Measurements from ENCODE around the gene MAPT.
"Not testable (repeated sequence)": the region's sequence is repeated elsewhere in the genome, so short reads cannot be mapped to it uniquely, and the experiment has no call there.

Gene MAPT

DNA sequence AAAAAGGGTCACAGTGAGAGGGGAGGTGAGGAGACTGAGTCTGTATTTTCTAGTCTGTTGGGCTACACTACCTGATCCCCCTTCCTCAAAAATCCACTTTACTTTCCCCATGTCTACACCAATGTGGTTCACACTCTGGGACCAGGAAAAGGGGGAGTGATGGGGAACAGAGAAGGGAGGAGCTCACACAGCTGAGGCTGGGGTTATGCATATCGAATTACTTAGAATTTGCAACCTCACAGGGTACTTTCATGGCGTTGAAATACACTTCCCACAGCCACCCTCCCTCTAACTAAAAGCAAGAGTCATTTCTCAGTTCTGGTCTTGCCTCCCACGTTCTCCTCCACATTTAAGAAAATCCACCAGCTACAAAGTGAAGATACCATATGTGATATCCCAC, 14.1 kb downstream of the MAPT start:
- no peak for DNase-seq (ENCODE audit: low read depth in 1 of 2, low spot score in 1 of 2)
- in situ Hi-C loops (cut with HindIII; ENCODE audit: low pct_unique_long_range_greater_than_20kb, low sequenced_read_pairs): no loop called here
- no peak for TF ChIP-seq JUND (IDR thresholded peaks at IDR 0.05; ENCODE audit: low read depth)

DNA sequence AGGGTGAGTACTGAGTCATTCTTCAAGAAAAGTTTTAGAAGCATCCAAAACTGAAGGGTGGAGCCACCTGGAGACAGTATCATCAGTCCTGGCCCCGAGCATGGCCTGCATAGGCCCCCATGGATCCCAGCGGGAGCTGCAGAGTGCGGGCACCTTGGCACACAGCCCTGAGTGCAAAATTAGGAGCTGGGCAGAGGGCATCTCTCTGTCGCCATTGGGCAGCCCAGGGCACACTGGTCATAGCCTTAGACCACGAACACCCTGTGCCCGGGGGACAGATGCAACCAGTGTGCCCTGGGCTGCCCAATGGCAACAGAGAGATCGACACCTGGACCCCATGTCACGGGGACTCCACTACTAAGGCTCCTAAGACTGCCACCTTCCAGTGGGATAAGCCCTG, 14.6 kb downstream of the MAPT start:
- in situ Hi-C loops (cut with HindIII; ENCODE audit: low pct_unique_long_range_greater_than_20kb, low sequenced_read_pairs): no loop called here
- no peak for TF ChIP-seq JUND (IDR thresholded peaks at IDR 0.05; ENCODE audit: low read depth)
- no peak for DNase-seq (ENCODE audit: low read depth in 1 of 2, low spot score in 1 of 2)

- in situ Hi-C loops (cut with HindIII; ENCODE audit: low pct_unique_long_range_greater_than_20kb, low sequenced_read_pairs): no loop called here
- DNase-seq (ENCODE audit: low read depth in 1 of 2, low spot score in 1 of 2): no peak
- no peak for TF ChIP-seq JUND (IDR thresholded peaks at IDR 0.05; ENCODE audit: low read depth)
Observed at GRCh38 chr17:45910667-45911066, 16.3 kb downstream of the MAPT start.

GRCh38 chr17:45912319-45912718, 18.0 kb downstream of the MAPT start:
- TF ChIP-seq JUND (IDR thresholded peaks at IDR 0.05; ENCODE audit: low read depth): no peak
- in situ Hi-C loops (cut with HindIII; ENCODE audit: low pct_unique_long_range_greater_than_20kb, low sequenced_read_pairs): no loop called here

GRCh38 chr17:45913030-45913429, 18.7 kb downstream of the MAPT start:
- in situ Hi-C loops (cut with HindIII; ENCODE audit: low pct_unique_long_range_greater_than_20kb, low sequenced_read_pairs); DNase-seq (ENCODE audit: low read depth in 1 of 2, low spot score in 1 of 2): not testable (repeated sequence)

More at GRCh38 chr17:45912319-45912718, 18.0 kb downstream of the MAPT start:
- DNase-seq (ENCODE audit: low read depth in 1 of 2, low spot score in 1 of 2): no peak

GRCh38 chr17:45914047-45914717, 19.8 kb downstream of the MAPT start:
- no peak for DNase-seq (ENCODE audit: low read depth in 1 of 2, low spot score in 1 of 2)
- in situ Hi-C loops (cut with HindIII; ENCODE audit: low pct_unique_long_range_greater_than_20kb, low sequenced_read_pairs): no loop called here
- no peak for TF ChIP-seq JUND (IDR thresholded peaks at IDR 0.05; ENCODE audit: low read depth)

DNA sequence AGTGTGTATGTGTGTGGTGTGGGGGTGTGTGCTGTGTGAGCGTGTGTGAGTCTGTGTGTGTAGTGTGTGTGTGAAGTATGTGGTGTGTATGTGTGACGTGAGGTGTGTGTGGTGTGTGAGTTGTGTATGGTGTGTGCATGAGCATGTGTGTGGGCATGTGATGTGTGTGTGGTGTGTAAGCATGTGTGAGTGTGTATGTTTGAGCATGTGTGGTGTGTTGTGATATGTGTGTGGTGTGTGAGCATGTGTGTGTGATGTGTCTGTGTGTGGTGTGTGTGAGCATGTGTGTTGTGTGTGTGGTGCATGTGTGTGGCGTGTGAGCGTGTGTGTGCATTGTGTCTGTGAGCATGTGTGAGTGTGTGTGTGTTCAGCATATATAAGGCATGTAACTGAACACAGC, 20.9 kb downstream of the MAPT start:
- in situ Hi-C loops (cut with HindIII; ENCODE audit: low pct_unique_long_range_greater_than_20kb, low sequenced_read_pairs): no loop called here
- no peak for DNase-seq (ENCODE audit: low read depth in 1 of 2, low spot score in 1 of 2)
- TF ChIP-seq JUND (IDR thresholded peaks at IDR 0.05; ENCODE audit: low read depth): no peak

- in situ Hi-C loops (cut with HindIII; ENCODE audit: low pct_unique_long_range_greater_than_20kb, low sequenced_read_pairs): no loop called here
- TF ChIP-seq JUND (IDR thresholded peaks at IDR 0.05; ENCODE audit: low read depth): no peak
- no peak for DNase-seq (ENCODE audit: low read depth in 1 of 2, low spot score in 1 of 2)
Observed at GRCh38 chr17:45917081-45917480, 22.7 kb downstream of the MAPT start.

- in situ Hi-C loops (cut with HindIII; ENCODE audit: low pct_unique_long_range_greater_than_20kb, low sequenced_read_pairs): no loop called here
- no peak for TF ChIP-seq JUND (IDR thresholded peaks at IDR 0.05; ENCODE audit: low read depth)
- DNase-seq (ENCODE audit: low read depth in 1 of 2, low spot score in 1 of 2): no peak
Observed at GRCh38 chr17:45918241-45918745, 23.9 kb downstream of the MAPT start.

GRCh38 chr17:45919136-45919535, 24.8 kb downstream of the MAPT start:
- DNase-seq (ENCODE audit: low read depth in 1 of 2, low spot score in 1 of 2): no peak
- in situ Hi-C loops (cut with HindIII; ENCODE audit: low pct_unique_long_range_greater_than_20kb, low sequenced_read_pairs): no loop called here
- no peak for TF ChIP-seq JUND (IDR thresholded peaks at IDR 0.05; ENCODE audit: low read depth)

DNA sequence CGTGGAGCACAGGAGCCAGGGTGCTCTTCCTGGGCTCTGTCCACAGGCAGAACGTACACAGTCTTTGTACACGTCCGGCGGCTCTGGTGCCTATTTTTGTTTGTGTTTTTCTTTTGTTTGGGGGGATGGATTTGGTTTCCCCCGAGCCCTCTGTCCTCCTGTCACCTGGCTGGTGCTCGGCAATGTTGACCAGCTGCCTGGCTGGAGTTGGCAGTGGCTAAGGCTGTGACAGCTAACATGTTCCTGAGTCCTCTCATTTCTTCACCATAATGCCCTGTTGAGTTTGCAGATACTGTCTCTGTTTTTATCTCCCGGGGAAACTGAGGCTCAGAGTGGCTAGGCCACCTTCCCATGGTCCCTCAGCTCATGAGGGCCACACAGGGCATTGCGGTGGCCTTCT, 25.7 kb downstream of the MAPT start:
- no peak for TF ChIP-seq JUND (IDR thresholded peaks at IDR 0.05; ENCODE audit: low read depth)
- DNase-seq (ENCODE audit: low read depth in 1 of 2, low spot score in 1 of 2): no peak
- in situ Hi-C loops (cut with HindIII; ENCODE audit: low pct_unique_long_range_greater_than_20kb, low sequenced_read_pairs): no loop called here

DNA sequence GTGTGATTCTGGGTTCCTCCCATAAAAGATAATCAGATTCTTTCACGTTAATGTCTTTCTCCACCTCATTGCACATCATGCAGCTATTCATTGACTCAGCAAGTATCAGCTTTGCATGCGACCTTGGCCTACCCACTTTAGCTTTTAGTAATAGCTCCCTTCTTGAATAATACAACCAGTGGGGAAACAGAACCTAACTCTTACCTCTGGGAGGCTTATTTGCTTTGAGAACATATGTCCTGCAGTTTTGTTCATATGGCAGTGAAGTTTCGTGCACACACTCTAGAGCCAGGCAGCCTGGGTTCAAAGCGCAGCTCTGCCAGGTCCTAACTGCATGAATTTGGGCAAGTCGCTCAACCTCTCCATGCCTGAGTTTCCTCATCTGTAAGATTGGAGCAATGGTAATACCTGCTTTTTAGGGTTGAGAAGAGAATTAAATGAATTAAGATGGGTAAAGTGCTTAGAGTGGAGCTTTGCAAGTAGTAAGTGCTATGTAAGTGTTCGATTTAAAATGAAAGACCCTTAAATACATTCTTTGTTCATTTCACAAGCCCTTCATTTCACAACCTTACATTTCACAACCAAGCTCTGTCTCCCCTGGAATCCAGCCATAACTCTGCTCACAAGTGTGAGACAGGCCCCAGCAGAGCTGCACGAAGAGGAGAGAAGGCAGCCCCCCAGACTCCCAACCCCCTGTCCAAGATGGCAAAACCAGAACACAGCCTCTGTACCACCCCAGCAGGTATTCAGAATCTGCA, 29.3 kb downstream of the MAPT start:
- no peak for DNase-seq (ENCODE audit: low read depth in 1 of 2, low spot score in 1 of 2)
- in situ Hi-C loops (cut with HindIII; ENCODE audit: low pct_unique_long_range_greater_than_20kb, low sequenced_read_pairs): no loop called here
- no peak for TF ChIP-seq JUND (IDR thresholded peaks at IDR 0.05; ENCODE audit: low read depth)

- in situ Hi-C loops (cut with HindIII; ENCODE audit: low pct_unique_long_range_greater_than_20kb, low sequenced_read_pairs): no loop called here
- no peak for DNase-seq (ENCODE audit: low read depth in 1 of 2, low spot score in 1 of 2)
- no peak for TF ChIP-seq JUND (IDR thresholded peaks at IDR 0.05; ENCODE audit: low read depth)
Observed at GRCh38 chr17:45924332-45924820, 30.0 kb downstream of the MAPT start.
